GM21723 (cell line): Measurements from ENCODE around the gene CYSRT1.
A peak's percentile ranks its signal among the peaks of the same experiment; 100 is the strongest.

Experiments
- ATAC-seq: cut with Tn5 transposase; IDR thresholded peaks from one replicate; pipeline ENCODE4 v1.9.1; 2021; ENCODE audit warnings: mild to moderate bottlenecking, moderate library complexity; ENCODE audit not compliant: unreplicated experiment

CYSRT1 gene

GRCh38 chr9:137223078-137223970, 1.6 kb upstream of the CYSRT1 start:
- peak; percentile 64 for ATAC-seq

DNA sequence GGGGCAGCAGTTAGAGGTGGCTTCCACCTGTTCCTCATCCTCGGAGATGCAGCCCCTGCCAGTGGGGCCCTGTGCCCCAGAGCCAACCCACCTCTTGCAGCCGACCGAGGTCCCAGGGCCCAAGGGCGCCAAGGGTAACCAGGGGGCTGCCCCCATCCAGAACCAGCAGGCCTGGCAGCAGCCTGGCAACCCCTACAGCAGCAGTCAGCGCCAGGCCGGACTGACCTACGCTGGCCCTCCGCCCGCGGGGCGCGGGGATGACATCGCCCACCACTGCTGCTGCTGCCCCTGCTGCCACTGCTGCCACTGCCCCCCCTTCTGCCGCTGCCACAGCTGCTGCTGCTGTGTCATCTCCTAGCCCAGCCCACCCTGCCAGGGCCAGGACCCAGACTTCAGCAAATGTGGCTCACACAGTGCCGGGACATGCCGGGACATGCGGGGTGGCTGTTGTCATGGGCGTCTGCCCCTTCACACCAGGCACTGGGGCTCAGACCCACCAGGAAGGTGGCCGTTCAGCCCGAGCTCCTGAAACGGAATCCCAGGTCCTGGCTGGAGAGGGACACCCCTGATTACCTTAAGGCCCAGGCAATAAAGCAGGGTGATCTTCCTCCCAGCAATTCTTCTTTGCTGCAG, 841 bp downstream of the CYSRT1 start:
- ATAC-seq: no peak

DNA sequence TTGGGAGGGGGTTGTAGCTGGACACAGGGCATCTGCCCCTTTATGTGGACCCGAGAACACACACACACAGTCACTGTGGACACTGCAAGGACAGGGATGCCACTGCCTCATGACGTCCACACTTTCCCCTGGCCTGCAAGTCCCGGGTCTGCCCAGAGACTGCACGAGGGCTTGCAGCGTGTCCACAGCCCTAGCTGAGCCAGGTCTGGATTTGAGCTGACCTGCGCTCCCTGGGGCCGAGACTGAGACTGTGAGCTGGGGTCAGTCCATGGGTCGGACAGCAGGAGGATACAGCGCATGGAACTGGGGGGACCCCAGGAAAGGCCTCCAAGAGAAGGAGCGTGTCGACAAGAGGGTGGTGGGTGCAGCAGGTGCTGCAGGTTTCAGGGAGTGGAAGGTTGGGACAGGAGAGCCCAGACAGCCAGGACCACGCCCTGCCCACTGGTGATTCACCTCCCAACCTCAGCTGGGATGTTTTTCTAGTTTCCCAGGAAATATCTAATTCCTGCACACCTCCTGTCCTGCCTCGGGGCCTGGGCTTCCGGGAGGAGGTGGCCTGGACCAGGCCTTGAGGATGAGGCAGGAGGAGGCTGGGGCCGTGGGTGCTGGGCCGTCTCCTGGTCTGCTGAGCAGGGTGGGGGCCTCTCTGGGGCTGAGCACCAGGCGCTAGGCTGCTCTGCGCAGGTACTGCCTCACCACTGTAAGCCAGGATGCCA, 1.5 kb downstream of the CYSRT1 start:
- no peak for ATAC-seq

DNA sequence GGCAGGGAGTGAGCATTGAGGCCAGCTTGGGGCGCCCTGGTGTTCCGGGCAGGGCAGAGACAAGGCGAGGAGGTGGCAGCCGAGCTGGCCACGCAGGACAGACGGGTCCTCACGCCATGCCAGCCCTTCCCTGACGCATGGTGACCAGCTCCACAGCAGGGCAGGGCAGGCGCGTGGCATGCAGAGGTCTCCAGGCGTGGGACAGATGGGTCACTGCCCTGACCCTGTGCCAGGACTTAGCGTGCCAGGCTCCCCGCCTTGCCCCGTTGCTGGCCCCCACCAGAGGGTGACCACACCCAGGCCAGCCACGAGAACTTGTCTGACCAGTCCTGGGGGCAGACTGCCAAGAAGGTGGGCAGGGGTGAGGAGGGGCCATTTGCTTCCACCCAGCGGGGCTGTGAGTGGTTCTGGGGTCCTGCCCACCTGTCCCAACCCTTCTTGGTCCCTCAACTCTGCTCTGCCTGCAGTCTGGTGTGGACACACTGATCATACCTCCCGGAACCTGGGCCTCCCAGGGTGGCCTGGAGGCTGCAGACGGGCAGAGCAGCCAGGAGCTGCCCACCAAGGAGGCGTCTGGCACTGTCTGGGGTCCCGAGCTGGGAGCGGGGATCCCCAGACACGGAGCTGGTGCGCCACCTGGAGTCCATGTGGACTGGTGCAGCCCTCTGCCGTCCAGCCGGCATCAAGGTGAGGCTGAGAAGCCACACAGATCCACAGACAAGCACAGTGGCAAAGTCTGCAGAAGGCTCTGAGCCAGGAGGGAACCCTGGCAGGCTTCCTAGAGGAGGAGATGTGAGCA, 2.3 kb downstream of the CYSRT1 start, which contains the start of gene RNF224:
TSS of gene RNF224 (plus strand) at position 449 of the 799 bp plus-strand sequence. CDS start 834 bp downstream, outside the sequence.
- ATAC-seq: no peak

GRCh38 chr9:137227853-137228505, 3.0 kb downstream of the CYSRT1 start:
- no peak for ATAC-seq

DNA sequence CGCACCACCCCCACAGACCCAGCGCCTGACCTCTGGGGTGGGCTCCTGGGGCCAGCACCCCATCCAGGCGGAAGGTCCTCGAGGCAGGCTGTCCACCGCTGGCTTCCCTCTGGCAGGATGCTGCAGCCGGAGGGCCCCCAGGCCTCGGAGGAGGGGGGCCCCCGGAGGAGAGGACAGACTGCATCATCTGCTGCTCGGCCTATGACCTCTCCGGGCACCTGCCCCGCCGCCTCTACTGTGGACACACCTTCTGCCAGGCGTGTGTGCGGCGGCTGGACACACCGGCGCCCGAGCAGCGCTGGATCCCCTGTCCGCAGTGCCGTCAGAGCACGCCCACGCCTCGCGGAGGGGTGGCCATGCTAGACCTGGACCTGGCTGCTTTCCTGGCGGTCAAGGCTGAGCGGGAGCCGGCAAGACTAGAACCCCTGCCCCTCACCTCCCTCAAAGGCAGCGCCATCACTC, 3.6 kb downstream of the CYSRT1 start:
- ATAC-seq: no peak

DNA sequence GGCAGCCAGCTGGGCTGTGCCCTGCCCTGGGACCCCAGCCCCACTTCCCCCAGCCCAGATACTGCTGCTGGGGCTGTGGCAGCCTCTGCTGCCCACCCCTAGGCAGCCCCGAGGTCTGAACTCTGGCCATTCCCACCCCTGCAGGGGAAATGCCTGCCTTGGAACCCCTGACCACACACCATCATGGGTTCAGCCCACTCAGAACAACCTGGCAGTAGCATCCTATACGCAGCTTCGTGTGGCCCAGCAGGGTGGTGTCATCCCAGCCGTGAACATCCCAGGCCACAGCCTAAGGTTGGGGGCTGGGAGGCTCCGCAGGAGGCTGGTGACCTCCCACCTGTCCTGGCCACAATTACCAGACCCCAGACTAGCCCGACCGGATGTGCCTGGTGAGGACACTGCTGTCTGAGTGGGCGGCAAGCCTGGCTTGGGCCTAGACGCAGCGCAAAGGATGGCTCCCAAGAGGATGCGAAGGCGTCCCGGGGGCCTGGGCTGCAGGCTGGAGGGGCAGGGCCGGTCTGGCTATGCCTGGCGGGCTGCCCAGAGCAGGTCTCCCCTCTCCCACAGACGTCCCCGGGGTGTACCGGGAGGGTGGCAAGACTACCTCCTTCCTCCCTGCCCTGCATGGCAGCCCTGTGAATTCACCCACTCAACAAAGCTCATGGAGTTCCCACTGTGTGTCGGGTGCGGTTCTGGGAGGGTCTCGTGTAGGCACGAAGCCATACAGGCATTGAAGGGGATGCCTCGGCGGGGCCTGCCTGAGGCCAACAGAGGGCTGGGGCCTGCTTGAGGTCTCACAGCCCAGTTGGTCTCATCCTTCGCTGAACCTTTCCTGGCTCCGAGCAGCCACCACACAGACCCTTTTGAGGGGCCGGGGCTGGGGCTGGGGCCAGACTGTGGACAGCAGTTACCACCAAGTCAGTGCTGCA, 4.3 kb downstream of the CYSRT1 start:
- ATAC-seq: no peak

DNA sequence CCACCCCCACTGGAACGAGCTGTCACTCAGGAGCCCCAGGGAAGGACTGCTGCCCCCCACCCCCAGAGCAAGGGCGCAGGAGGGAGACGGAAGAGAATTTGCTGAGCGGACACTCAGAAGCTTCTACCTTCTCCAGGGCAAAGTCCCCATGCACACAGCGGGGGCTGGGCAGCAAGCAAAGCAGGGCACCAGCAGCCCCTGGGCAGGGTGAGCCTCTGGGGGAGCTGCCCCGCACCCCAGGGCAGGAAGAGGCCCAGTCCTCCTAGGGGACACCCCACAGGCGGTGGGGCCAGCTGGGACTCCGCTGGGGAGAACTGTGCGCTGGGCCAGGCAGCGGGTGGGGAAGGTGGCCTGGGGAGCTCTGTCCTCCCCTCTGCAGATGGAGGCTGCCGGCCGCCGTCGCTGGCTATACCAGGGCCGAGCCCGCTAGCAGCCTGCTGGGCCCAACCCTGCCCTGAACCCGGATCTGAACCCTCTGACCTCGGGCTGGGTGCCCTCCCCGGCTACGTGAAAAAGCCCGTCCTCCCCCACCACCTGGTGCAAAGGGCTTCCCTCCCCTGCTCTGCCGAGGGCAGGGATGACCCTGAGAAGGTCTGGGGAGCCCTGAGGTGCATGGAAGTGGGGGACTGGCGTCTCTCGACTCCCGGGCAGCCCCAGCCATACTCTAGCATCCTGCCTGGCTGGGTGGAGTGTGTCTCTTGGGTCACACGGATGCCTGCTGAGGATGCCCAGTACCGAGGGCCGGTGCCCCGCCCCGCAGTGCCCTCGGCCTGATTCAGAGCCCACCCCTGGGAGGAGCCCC, 5.1 kb downstream of the CYSRT1 start:
- no peak for ATAC-seq

GRCh38 chr9:137230705-137231371, 5.9 kb downstream of the CYSRT1 start, which contains the start of gene SLC34A3:
SLC34A3 (plus strand) TSS chr9:137230901; CDS start chr9:137231703, 802 bp downstream.
- no peak for ATAC-seq

DNA sequence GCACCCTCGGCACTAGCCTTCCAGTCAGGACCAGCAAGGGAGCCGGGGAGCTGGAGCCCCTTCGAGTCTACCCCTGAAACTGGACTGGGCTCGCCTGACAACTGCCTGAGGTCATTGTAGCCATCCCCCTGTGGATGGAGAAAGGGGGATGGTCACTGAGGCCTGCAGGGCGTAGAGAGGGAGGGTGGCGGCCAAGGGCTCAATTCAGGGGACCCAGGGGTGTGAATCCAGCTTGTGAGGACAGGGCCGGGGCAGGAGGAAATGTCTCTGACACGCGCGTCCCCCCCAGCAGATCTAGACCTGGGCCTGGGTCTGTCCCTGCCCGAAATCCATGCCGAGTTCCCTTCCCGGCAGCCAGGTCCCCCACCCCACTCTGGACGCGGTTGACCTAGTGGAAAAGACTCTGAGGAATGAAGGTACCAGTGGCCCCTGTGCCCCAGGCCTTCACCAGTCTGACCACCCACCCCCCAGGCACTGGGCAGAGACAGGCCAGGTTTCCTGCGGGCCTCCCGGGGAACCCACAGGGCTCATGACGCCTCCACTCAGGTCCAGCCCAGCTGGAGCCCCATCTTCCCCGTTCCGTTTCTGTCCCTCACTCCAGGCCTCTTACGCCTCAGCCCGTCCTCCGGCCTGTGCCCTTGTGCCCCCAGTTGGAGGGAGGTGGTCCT, 6.5 kb downstream of the CYSRT1 start:
- ATAC-seq: no peak

GRCh38 chr9:137232101-137232500, 7.1 kb downstream of the CYSRT1 start:
- ATAC-seq: no peak

DNA sequence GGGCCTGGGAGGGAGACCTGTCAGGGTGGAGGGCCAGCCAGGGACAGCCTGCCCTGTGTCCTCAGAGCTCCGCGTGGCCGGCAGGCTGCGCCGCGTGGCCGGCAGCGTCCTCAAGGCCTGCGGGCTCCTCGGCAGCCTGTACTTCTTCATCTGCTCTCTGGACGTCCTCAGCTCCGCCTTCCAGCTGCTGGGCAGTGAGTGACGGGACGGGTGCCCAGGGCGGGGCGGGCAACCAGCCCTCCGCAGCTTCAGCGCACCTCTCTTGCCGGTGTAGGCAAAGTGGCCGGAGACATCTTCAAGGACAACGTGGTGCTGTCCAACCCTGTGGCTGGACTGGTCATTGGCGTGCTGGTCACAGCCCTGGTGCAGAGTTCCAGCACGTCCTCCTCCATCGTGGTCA, 7.5 kb downstream of the CYSRT1 start:
- ATAC-seq: no peak

DNA sequence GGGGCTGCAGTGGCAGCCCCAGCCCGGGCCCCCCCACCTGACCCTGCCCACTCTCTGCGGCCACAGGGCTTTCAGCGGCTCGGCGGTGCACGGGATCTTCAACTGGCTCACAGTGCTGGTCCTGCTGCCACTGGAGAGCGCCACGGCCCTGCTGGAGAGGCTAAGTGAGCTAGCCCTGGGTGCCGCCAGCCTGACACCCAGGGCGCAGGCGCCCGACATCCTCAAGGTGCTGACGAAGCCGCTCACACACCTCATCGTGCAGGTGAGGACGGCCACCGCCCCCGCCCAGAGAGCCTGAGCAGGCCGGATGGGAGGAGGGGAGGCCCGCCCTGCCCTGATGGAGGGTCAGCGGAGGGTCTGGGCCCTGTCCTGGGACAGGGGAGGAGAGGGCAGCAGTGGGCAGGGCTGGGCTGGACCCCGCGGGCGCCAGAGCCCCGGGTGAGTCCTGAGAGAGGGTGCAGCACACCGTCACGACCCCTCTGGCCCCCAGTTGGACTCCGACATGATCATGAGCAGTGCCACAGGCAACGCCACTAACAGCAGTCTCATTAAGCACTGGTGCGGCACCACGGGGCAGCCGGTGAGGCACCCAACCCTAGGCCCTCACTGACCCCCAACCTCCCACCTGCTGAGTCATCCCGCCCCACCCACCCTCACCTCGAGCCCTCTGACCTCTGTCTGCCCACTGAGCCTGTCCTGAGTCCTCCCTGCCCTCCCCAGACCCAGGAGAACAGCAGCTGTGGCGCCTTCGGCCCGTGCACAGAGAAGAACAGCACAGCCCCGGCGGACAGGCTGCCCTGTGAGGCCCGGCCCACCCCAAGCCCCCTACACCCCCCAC, 8.4 kb downstream of the CYSRT1 start:
- no peak for ATAC-seq

DNA sequence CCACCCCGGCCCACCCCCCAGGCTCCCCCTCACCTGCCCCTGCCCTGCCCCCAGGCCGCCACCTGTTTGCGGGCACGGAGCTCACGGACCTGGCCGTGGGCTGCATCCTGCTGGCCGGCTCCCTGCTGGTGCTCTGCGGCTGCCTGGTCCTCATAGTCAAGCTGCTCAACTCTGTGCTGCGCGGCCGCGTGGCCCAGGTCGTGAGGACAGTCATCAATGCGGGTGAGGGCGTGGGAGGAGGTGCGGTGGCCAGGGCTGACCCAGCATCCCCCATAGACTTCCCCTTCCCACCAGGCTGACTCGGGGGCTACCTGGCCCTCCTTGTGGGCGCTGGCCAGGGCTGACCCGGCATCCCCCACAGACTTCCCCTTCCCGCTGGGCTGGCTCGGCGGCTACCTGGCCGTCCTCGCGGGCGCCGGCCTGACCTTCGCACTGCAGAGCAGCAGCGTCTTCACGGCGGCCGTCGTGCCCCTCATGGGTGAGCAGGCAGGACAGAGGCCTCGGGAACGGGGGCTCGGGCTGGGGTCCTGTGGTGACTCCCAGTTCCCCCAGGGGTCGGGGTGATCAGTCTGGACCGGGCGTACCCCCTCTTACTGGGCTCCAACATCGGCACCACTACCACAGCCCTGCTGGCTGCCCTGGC, 9.2 kb downstream of the CYSRT1 start:
- no peak for ATAC-seq

GRCh38 chr9:137234758-137235423, 9.9 kb downstream of the CYSRT1 start:
- no peak for ATAC-seq
